T follicular helper cell (primary cell): ENCODE measurements around the gene ROBO1.
"Not testable (repeated sequence)": the region's sequence is repeated elsewhere in the genome, so short reads cannot be mapped to it uniquely, and the experiment has no call there.

ENCODE experiments used
- DNase-seq: peaks from one replicate; pipeline ENCODE4 v3.0.0-alpha.2; 2020; ENCODE audit warnings: low read depth

Gene ROBO1

DNA sequence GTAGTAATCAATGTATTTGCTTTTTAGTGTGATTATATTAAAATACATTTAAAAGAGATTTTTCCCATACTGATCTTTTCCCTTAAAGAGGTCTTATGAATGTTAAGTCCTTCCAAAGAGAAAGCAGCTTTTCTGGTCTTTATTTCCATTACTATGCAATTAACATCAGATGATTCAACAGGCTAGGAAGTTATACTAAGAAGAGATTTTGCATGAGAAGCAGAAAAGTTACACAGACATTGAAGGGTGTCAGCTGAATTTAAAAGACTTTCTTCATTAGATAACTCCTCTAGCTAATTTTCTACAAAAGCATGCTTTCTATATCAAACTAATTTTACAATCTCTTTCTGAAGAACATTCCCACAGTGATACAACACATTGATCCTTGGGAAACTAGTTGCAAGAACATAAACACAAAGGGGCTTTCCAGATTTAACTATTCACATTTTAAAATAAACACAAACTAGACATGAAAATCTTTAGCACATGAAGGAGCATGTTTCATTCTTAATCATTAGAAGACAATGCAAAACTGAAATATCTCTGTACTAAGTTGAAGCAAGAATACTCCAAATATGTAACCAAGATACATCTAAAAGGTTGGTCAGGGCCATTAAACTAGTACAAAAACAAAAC lies 965.8 kb downstream of the ROBO1 start:
- DNase-seq = no peak

DNA sequence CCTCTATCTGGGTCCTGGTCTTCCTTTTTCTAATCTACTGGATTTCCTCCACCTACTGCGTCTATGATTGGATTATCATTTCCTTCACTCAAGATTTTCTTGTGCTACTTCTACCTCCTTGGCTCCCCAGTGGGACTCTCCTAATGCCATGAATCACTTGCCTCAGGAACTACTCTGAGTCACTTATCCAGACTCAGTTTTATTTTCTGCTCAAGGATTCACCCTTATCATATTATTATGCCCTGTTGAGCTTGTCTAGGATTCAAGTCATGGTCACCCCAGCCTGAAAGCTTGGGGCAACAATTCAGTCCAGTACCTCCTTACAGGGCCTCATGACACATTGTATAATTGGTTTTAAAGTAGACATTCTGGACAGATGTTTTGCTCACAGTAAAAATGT lies 968.1 kb downstream of the ROBO1 start:
- no peak for DNase-seq

DNA sequence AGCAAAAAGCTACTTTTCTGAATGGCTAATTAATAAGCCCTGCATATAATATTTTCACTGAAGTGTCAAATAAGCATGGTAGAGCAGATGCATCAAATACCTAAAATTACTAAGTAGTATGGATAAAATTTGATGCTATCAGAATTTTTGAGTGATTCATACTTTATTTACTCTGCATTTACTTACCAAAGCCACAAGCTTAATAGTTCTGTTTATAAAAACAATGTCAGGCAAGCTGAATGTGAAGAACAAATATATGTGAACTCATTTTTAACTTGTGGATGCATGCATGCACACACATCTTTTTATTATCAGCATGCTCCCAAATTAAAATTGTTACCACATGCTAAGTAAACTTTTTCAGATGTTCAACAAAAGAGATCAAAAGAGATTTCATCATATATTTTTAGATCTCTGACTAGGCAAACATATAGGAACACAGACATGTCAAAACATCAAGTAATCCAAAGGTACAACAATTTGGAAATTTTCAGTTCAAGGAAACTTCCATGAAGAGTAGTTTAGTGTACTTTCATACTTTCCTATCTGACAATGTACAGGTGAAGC lies 969.4 kb downstream of the ROBO1 start:
- no peak for DNase-seq

DNA sequence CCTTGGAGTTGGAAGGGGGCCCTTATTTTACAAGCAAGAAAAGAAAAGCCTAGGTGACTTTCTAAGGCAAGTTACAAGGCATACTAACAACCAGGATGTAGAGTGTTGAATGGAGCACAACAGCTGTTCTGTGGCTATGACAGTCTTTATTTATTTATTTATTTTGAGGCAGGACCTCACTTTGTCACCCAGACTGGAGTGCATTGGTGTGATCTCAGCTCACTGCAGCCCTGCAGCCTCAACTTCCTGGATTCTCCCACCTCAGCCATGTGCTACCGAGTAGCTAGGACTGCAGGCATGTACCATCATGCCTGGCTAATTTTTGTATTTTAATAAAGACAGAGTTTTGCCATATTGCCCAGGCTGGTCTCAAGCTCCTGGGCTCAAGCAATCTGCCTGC lies 973.4 kb downstream of the ROBO1 start:
- DNase-seq = no peak

DNA sequence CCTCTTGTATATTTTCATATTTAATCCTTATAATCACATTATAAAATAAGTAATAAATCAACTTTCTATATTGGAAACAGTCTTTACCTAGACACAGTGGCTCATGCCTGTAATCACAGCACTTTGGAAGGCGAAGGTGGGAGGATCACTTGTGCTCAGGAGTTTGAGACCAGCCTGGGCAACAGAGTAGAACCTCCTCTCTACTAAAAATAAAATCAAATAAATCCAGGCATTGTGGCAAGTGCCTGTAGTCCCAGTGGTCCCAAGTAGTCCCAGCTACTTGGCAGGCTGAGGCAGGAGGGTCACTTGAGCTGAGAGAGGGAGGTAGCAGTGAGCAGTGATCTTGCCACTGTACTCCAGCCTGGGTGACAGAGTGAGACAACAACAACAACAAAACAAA lies 975.1 kb downstream of the ROBO1 start:
- DNase-seq = no peak

DNA sequence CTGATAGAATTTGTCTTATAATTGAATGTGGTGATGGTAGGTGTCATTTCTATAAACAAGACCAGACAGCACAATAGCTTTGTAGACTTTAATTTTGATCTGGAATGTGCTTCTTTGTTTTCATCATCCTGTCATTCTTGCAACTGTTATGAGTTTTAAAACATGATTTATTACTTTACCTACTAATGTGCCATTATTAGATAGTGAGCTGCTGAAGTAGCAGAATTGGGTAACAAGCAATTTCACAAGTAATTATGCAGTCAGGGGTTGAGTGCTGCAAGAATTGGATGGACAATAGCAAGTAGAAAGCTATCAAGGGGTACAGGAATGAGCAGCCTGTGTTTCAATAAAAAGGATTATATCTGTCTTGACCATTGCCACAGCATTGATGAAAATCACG lies 975.6 kb downstream of the ROBO1 start:
- no peak for DNase-seq

DNA sequence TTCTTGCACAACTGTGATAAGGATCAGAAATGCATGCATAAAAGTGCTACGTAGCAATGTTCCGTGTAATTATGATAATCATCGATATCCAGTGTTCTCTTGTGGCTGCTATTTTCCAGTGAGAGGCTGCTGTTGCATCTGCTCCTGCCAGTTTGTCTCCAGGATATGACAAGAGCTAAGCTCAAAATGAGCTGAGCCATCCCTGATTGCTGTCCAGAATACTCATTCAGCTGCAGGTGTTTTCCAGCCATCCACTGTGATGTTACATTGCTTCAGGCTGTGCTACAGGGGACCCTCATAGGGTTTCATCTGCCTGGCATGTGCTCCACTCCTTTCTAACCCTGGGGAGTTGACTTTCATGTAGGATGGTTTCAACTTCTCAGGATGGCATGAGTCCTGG lies 976.0 kb downstream of the ROBO1 start:
- no peak for DNase-seq

DNA sequence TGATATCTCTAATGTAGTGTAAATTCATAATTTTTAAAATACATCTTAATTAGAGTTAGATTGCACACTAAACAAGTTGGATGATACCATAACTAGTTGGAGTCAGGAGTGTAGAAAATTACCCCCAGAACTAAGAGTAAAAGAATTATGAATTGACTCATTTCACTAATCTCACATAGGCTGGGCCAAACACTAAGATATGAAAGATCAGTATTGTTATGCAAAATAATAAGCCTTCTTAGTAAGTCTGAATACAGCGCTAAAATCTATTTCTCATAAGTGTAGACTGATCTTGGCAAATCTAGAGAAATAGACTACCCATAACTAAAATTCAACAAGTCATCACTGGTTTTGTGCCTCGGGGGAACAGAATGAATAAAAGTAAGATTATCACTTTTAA lies 979.0 kb downstream of the ROBO1 start:
- DNase-seq = no peak

DNA sequence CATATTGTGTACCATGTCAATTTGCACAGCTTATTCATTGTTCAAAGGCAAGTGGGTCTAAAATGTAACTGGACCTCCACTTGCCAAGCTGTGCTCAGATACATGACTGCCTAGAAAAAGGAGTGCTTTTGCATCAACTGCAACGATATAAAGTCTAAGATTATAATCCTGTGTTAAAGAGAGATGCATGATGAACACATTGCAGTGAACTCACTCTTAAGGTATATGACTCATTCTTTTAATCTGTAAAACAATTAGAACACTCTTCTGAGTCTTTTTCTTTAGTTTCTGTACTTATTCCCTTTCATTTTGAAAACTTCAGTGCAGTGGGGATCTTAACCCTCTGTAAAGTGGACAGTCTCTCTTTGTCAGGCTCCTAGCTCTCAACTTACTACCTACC lies 982.8 kb downstream of the ROBO1 start:
- DNase-seq = no peak

DNA sequence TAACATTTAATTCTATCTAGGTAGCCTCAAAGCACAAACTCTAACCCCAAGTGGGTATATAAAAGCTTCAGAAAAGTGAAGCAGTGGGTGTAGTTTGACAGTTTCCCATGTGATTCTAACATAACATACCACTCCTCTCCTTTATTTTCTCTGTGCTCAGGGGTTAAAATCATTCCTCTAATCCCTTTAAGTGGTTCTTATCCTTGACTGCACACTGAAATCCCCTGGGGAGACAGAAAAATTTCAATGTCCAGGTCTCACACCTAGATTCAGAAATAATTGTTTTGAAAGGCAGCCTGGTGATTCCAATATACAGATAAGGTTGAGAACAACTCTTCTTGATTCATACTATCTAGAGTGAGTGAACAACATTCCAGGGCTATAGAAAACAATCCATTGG lies 986.4 kb downstream of the ROBO1 start:
- no peak for DNase-seq

DNA sequence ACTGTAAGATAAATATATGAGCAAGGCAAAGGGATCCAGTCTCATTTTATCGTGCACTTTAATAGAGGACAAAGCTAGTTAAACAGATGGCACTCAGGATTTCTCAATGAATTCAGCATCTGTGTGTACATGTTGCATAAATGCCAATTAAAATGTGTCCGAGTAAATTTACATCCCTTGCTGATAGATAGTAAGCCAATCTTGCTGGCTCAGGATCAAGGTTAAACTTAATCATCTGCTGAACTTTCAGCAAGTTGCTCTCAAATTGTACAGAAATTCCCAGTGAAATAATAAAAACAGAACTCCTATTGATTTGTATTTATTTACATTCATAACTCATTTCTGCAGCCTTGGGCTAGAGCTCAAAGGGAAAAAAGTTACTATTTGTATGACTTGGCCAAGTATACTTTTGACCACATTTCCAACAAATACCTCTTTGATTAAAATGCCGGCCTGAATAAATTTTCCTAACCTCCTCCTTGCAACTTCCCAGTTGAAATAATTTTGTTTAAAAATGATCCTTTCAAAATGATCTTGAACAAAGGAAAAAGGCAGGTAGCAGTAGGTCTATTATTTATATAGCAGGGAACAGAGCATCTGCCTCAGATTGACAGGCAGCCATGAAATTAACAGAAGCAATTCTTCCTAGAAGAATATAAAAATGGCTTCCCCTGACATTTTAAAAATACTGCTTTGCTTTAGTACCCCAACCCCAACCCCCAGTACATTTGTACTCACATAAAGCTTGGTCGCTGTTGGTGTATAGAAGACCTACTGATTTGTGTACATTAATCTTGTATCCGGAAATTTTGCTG lies 1001.9 kb downstream of the ROBO1 start:
- no peak for DNase-seq

DNA sequence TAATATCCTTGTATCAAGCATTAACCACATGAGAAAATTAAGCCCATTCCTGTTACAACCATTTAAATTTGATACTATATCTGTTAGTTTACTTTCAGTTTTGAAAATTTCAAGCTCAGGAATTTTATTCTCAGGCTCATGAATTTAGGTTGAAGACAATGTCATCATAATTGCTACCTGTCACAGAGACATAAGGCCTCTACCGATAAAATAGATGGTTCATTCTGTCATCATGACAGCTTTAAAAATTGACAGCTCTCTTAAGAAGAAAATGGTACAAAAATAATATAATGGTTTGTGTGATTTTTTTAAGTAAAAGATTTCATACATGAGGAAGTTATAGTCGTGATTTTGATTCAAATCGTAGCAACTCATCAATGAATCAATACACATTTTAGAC lies 1003.2 kb downstream of the ROBO1 start:
- no peak for DNase-seq

DNA sequence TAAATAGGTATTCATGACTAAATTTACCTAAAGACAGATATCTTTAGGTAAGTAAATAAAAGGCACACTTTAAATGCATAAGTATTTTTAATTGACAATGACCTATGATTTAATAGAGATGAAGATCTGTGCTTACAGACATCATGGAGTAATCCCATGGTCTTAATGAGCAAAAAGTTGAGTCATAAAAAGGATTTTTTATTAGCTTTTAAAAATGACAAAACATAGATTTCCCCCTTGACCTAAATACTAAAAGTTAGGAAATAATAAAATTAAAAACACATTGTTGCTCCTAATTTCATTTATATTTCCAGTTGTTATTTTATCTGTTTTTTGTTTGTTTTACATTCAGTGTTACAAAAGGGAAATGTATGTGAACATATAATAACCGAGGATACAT lies 1005.7 kb downstream of the ROBO1 start:
- no peak for DNase-seq

DNA sequence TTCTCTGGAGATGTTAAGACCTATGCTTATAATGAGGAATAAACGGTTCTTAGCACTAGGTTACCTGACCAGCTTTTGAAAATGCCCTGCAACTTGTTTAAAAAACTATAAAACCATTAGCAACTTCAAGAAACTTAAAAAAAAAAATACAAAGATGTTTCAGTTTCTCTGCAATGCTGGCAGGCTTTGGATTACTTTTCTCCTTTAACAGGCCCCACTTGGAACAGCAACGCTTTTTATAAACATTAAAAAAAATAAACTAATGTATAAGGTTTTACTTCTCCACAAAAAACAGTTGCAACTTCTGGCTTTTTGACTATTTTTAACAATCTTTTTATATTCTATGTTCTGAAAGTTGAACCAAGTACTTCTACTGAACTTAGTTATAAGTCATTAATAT lies 1006.7 kb downstream of the ROBO1 start:
- DNase-seq = no peak

DNA sequence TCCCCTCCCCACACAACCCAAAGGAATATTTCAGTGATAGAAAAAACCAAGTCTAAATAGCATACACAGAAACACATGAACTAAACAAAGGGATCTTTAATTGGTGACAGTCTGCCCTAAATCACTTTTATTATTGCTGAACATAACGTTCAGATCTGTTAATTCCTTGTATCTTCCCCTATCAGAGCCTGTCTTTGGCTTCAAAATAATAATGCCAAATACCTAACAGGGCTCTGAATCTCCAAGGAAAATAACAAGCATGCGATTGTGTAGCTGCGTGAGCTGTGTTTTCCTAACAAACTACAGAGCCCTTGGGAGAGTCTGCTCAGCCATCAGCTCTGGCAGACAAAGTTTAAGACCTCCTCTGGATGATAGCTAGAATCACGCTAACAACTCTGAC lies 1010.1 kb downstream of the ROBO1 start:
- DNase-seq = no peak

DNA sequence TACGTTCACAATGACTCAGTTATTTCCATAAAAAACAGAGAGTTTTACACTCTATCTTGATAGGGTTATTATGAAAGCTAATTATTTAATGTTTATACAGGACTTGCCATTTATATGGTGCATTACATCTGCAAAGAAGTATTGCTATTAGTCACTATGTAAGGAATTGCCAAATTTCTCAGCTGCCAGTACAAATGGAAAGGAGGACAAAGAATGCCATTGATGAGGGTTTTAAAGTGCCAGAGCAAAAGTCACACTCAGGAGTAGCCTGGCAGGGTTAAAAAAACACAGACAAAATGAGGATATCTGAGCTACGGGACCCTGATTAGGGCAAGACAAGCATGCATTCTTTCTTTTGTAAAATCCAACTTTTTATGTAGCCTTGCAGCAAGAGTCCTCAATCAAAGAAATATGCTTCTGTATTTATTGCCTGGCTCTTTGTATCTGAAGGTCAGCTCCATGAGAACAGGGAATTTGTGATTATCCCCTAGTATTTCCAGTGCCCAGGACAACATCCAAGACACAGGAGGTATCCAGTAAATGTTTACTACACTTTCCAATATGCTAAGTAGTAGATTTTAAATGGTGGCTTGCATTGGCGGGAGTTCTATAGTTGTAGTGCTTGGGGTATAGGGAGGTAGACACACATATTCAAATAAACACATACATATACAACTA lies 1013.6 kb downstream of the ROBO1 start:
- no peak for DNase-seq

DNA sequence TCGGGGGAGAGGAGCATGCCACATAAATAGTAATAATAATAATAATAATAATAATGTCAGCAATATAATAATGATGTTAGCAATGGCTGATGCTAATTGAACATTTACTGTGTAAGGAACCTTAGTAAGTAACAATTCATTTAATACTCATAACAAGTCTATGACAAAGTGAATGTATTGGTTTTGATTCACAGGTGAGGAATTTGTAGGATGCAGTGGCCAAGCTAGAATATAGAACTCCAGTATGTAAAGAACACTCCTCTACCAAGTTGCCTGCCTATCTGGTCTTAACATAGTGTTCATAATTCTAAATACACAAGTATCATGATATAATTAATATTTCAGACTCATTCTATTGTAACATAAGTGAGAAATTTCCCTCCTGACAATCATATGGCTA lies 1016.5 kb downstream of the ROBO1 start:
- DNase-seq = no peak

DNA sequence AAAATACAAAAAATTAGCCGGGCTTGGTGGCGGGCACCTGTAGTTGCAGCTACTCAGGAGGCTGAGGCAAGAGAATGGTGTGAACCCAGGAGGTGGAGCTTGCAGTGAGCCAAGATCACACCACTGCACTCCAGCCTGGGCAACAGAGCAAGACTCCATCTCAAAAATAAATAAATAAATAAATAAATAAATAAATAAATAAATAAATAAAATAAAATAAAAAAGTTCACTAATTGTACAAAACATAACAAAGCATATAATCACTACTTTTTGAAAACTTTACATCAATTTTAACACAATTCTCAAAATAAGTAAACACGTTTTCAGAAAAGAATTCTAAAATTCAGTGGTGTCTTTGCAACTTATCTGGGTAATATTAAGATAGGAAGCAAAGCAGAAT lies 1017.5 kb downstream of the ROBO1 start:
- not testable (repeated sequence) for DNase-seq

DNA sequence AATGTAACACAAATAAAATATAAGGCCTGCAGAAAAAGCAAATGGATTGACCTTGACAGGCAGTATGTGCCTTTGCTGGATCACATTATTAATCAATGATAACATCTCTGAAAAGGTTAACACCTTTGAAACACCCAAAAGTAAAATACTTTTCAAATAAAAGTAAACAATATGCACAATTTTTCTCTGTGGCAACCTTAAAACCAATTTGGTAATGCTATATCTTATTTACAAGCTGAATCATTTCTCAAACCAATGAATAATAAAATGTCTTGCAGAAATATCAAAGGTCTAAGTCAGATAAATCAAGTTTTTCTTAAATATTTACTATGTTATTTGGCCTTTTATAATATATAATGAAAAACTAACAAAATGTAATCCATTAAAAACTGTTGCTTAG lies 1018.7 kb downstream of the ROBO1 start:
- no peak for DNase-seq

DNA sequence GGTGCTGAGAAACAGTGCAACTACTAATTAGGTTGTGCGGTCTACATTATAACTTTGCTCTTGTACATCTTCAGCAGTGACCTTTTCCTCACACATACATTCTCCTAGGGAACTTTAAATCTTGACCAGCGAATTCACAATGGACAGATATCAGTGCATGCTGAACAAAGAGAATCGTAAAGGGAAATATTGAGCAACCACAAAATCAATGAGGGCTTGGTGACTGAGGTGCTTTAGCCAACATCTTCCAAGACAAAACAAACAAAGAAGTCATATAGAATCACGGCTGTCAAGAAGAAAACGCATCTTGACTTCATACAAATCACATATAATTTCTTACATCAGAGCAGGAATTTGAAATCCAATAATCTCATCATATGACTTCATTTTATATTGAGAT lies 1022.0 kb downstream of the ROBO1 start:
- no peak for DNase-seq

DNA sequence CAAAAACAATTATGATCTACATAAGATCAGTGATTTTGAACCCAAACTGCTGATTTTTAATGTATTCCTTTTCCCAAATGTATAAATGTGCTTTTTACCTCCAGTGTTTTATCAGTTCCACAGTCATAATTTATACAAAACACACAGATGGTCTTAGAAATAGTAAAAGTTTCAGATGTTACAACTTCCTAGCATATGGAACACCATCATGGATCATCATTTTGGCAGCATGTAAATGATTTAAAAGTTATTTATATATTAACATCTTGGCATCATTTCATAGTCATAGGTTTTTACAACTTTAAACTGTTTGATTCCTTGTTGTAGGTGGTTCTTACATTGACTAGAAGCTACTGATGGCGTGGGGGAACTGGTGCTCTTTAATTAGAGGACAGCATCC lies 1025.3 kb downstream of the ROBO1 start:
- DNase-seq = no peak

DNA sequence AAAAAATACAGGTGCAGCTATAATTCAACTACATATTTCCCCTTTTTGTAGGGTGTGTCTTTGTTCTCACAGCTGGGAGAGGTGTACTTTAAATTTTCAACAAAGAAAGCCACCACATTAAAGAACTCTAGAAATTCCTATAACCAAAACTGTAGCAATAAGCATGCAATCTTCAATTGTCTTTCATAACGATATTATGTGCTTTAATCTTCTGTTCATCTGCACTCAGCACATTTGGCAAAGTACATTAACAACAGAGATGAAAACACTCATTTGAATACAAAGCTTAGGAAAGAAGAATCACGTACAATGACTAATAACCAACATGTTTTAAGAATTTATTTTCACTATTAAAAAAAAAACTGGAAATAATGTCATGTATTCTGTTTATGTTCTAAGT lies 1025.8 kb downstream of the ROBO1 start:
- DNase-seq = no peak

DNA sequence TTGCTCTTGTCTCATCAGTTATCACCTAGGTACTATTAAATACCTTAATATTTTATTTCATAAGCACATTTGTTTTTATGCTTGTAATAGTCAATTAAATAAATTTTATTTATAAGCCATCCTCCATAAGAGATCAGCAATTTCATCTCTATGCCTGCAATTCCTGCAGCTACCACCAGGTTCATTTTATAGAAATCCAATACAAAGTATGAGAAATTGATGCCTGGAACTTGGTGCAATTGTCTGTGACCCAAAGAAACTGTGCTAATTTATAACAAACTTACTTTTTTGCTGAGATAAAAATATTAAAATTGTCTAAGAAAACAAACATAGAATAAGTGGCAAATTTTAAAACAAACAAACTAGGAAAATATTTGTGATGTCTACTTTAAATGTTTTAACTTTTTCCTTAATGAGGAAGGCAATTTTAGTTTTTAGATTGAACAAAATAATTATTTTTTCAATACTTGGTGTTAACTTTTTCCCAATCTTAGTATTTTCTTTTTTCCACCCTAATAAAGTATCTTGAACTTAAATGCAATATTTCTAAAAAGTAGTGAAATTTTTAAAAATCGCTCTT lies 1026.6 kb downstream of the ROBO1 start:
- no peak for DNase-seq
